Measurements from ENCODE around the gene TRAPPC13.
"Not testable (repeated sequence)": the region's sequence is repeated elsewhere in the genome, so short reads cannot be mapped to it uniquely, and the experiment has no call there.

Gene TRAPPC13

GRCh38 chr5:65647941-65648340, 23.1 kb downstream of the TRAPPC13 start:
- Mint-ChIP-seq H3K27me3 (ENCODE audit: low read depth) (no peaks in the 10 kb centered on the region), H3K27ac (no peak overlapping the region), H3K4me3 (no peak overlapping the region), H3K36me3 (ENCODE audit: low read depth) (peaks cover 13% of the 10 kb centered on the region), H3K4me1 (ENCODE audit: low read depth) (no peaks in the 10 kb centered on the region), H3K9me3 (no peaks in the 10 kb centered on the region)
- no peak for DNase-seq (ENCODE audit: low spot score)

GRCh38 chr5:65651144-65651543, 26.3 kb downstream of the TRAPPC13 start:
- Mint-ChIP-seq H3K36me3 (ENCODE audit: low read depth) (peaks cover 11% of the 10 kb centered on the region), H3K27me3 (ENCODE audit: low read depth) (no peaks in the 10 kb centered on the region), H3K9me3 (no peaks in the 10 kb centered on the region), H3K27ac (no peak overlapping the region), H3K4me3 (no peak overlapping the region), H3K4me1 (ENCODE audit: low read depth) (no peaks in the 10 kb centered on the region)
- DNase-seq (ENCODE audit: low spot score) = no peak

- Mint-ChIP-seq H3K27ac (no peak overlapping the region), H3K36me3 (ENCODE audit: low read depth) (peaks cover 11% of the 10 kb centered on the region), H3K27me3 (ENCODE audit: low read depth) (no peaks in the 10 kb centered on the region), H3K9me3 (no peaks in the 10 kb centered on the region), H3K4me1 (ENCODE audit: low read depth) (no peaks in the 10 kb centered on the region), H3K4me3 (no peak overlapping the region)
- DNase-seq (ENCODE audit: low spot score) = no peak
Observed at GRCh38 chr5:65654713-65655112, 29.9 kb downstream of the TRAPPC13 start.

- DNase-seq (ENCODE audit: low spot score) = no peak
- no peak overlapping the region for H3K4me3 Mint-ChIP-seq
- H3K36me3 Mint-ChIP-seq (ENCODE audit: low read depth) = peaks cover 16% of the 10 kb centered on the region
- H3K4me1 Mint-ChIP-seq (ENCODE audit: low read depth) = no peaks in the 10 kb centered on the region
- no peak overlapping the region for H3K27ac Mint-ChIP-seq
- no peaks in the 10 kb centered on the region for H3K9me3 Mint-ChIP-seq
- no peaks in the 10 kb centered on the region for H3K27me3 Mint-ChIP-seq (ENCODE audit: low read depth)
Observed at GRCh38 chr5:65663804-65664521, 39.1 kb downstream of the TRAPPC13 start.

- H3K36me3 Mint-ChIP-seq (ENCODE audit: low read depth) = peaks cover 6% of the 10 kb centered on the region
- no peak overlapping the region for H3K4me3 Mint-ChIP-seq
- H3K9me3 Mint-ChIP-seq = no peaks in the 10 kb centered on the region
- no peak for DNase-seq (ENCODE audit: low spot score)
- no peak overlapping the region for H3K27ac Mint-ChIP-seq
- no peaks in the 10 kb centered on the region for H3K4me1 Mint-ChIP-seq (ENCODE audit: low read depth)
- no peaks in the 10 kb centered on the region for H3K27me3 Mint-ChIP-seq (ENCODE audit: low read depth)
Observed at GRCh38 chr5:65668696-65669095, 43.9 kb downstream of the TRAPPC13 start.

GRCh38 chr5:65672796-65673195, 48.0 kb downstream of the TRAPPC13 start:
- no peak for DNase-seq (ENCODE audit: low spot score)
- Mint-ChIP-seq H3K36me3 (ENCODE audit: low read depth) (peaks cover 12% of the 10 kb centered on the region), H3K4me1 (ENCODE audit: low read depth) (no peaks in the 10 kb centered on the region), H3K9me3 (no peaks in the 10 kb centered on the region), H3K27me3 (ENCODE audit: low read depth) (no peaks in the 10 kb centered on the region), H3K4me3 (no peak overlapping the region), H3K27ac (no peak overlapping the region)

GRCh38 chr5:65674749-65675148, 49.9 kb downstream of the TRAPPC13 start:
- no peak overlapping the region for H3K27ac Mint-ChIP-seq

GRCh38 chr5:65676056-65676455, 51.2 kb downstream of the TRAPPC13 start:
- not testable (repeated sequence) for H3K27ac Mint-ChIP-seq; H3K9me3 Mint-ChIP-seq; DNase-seq (ENCODE audit: low spot score); H3K4me3 Mint-ChIP-seq; H3K4me1 Mint-ChIP-seq (ENCODE audit: low read depth); H3K27me3 Mint-ChIP-seq (ENCODE audit: low read depth)
- peaks cover 23% of the 10 kb centered on the region for H3K36me3 Mint-ChIP-seq (ENCODE audit: low read depth)

More at GRCh38 chr5:65674749-65675148, 49.9 kb downstream of the TRAPPC13 start:
- H3K4me1 Mint-ChIP-seq (ENCODE audit: low read depth) = peaks cover 2% of the 10 kb centered on the region
- H3K4me3 Mint-ChIP-seq = no peak overlapping the region
- no peaks in the 10 kb centered on the region for H3K9me3 Mint-ChIP-seq
- no peaks in the 10 kb centered on the region for H3K27me3 Mint-ChIP-seq (ENCODE audit: low read depth)
- DNase-seq (ENCODE audit: low spot score) = no peak
- H3K36me3 Mint-ChIP-seq (ENCODE audit: low read depth) = peaks cover 18% of the 10 kb centered on the region

- peaks cover 32% of the 10 kb centered on the region for H3K36me3 Mint-ChIP-seq (ENCODE audit: low read depth)
- H3K27me3 Mint-ChIP-seq (ENCODE audit: low read depth) = no peaks in the 10 kb centered on the region
- H3K4me1 Mint-ChIP-seq (ENCODE audit: low read depth) = peaks cover 2% of the 10 kb centered on the region
- H3K27ac Mint-ChIP-seq = no peak overlapping the region
- H3K4me3 Mint-ChIP-seq = no peak overlapping the region
- H3K9me3 Mint-ChIP-seq = no peaks in the 10 kb centered on the region
- no peak for DNase-seq (ENCODE audit: low spot score)
Observed at GRCh38 chr5:65682148-65682547, 57.3 kb downstream of the TRAPPC13 start.

- H3K9me3 Mint-ChIP-seq = no peaks in the 10 kb centered on the region
- no peak overlapping the region for H3K27ac Mint-ChIP-seq
- no peak for DNase-seq (ENCODE audit: low spot score)
- H3K4me1 Mint-ChIP-seq (ENCODE audit: low read depth) = no peaks in the 10 kb centered on the region
- no peaks in the 10 kb centered on the region for H3K27me3 Mint-ChIP-seq (ENCODE audit: low read depth)
- H3K4me3 Mint-ChIP-seq = no peak overlapping the region
- peaks cover 4% of the 10 kb centered on the region for H3K36me3 Mint-ChIP-seq (ENCODE audit: low read depth)
Observed at GRCh38 chr5:65693121-65693520, 68.3 kb downstream of the TRAPPC13 start.

- Mint-ChIP-seq H3K27ac (no peak overlapping the region), H3K27me3 (ENCODE audit: low read depth) (no peaks in the 10 kb centered on the region), H3K4me1 (ENCODE audit: low read depth) (no peaks in the 10 kb centered on the region), H3K36me3 (ENCODE audit: low read depth) (peaks cover 10% of the 10 kb centered on the region), H3K9me3 (no peaks in the 10 kb centered on the region), H3K4me3 (no peak overlapping the region)
- DNase-seq (ENCODE audit: low spot score) = no peak
Observed at GRCh38 chr5:65695162-65695755, 70.4 kb downstream of the TRAPPC13 start.

GRCh38 chr5:65695896-65696295, 71.1 kb downstream of the TRAPPC13 start:
- H3K9me3 Mint-ChIP-seq = no peaks in the 10 kb centered on the region
- H3K36me3 Mint-ChIP-seq (ENCODE audit: low read depth) = peaks cover 8% of the 10 kb centered on the region
- no peaks in the 10 kb centered on the region for H3K4me1 Mint-ChIP-seq (ENCODE audit: low read depth)
- H3K27ac Mint-ChIP-seq = no peak overlapping the region
- DNase-seq (ENCODE audit: low spot score) = no peak
- H3K27me3 Mint-ChIP-seq (ENCODE audit: low read depth) = no peaks in the 10 kb centered on the region
- H3K4me3 Mint-ChIP-seq = no peak overlapping the region

GRCh38 chr5:65696892-65697291, 72.1 kb downstream of the TRAPPC13 start:
- no peaks in the 10 kb centered on the region for H3K27me3 Mint-ChIP-seq (ENCODE audit: low read depth)
- H3K27ac Mint-ChIP-seq = no peak overlapping the region
- H3K36me3 Mint-ChIP-seq (ENCODE audit: low read depth) = peaks cover 9% of the 10 kb centered on the region
- H3K4me1 Mint-ChIP-seq (ENCODE audit: low read depth) = no peaks in the 10 kb centered on the region
- no peak for DNase-seq (ENCODE audit: low spot score)
- H3K4me3 Mint-ChIP-seq = no peak overlapping the region
- no peaks in the 10 kb centered on the region for H3K9me3 Mint-ChIP-seq

GRCh38 chr5:65699338-65699737, 74.5 kb downstream of the TRAPPC13 start:
- Mint-ChIP-seq H3K27ac (no peak overlapping the region), H3K9me3 (no peaks in the 10 kb centered on the region), H3K27me3 (ENCODE audit: low read depth) (no peaks in the 10 kb centered on the region), H3K36me3 (ENCODE audit: low read depth) (peaks cover 15% of the 10 kb centered on the region), H3K4me3 (no peak overlapping the region), H3K4me1 (ENCODE audit: low read depth) (no peaks in the 10 kb centered on the region)
- no peak for DNase-seq (ENCODE audit: low spot score)

GRCh38 chr5:65702036-65702435, 77.2 kb downstream of the TRAPPC13 start:
- no peak for DNase-seq (ENCODE audit: low spot score)
- Mint-ChIP-seq H3K4me1 (ENCODE audit: low read depth) (no peaks in the 10 kb centered on the region), H3K36me3 (ENCODE audit: low read depth) (peaks cover 16% of the 10 kb centered on the region), H3K9me3 (no peaks in the 10 kb centered on the region), H3K4me3 (no peak overlapping the region), H3K27me3 (ENCODE audit: low read depth) (no peaks in the 10 kb centered on the region), H3K27ac (no peak overlapping the region)

Data from T-helper 2 cell treated with Interferon-gamma antibody and Interleukin-4, amounts not matched to agents 5 μg/mL and 100 μg/mL, for 36 hours (primary cell).